Measurements from ENCODE around the gene SLC44A5. TPM values are rescaled to one million over a fixed set of nuclear protein-coding genes. Genes with fewer than 3 reads are reported as not detected.

The SLC44A5 gene
- total RNA-seq, 1 donor from 2014 or later, result 1.7 TPM

GRCh38 chr1:75589637-75590036 is 21.3 kb downstream of the SLC44A5 start:
- DNase-seq (ENCODE audit: extremely low read depth, low read depth, low spot score), result no peak

- DNase-seq (ENCODE audit: extremely low read depth, low read depth, low spot score), result no peak
Measured at GRCh38 chr1:75588779-75589475, 22.0 kb downstream of the SLC44A5 start.

- DNase-seq (ENCODE audit: extremely low read depth, low read depth, low spot score), result no peak
Measured at GRCh38 chr1:75587692-75588091, 23.2 kb downstream of the SLC44A5 start.

- DNase-seq (ENCODE audit: extremely low read depth, low read depth, low spot score), result peak; percentile 5
Measured at GRCh38 chr1:75583282-75583681, 27.6 kb downstream of the SLC44A5 start.

- peak; percentile 14 for DNase-seq (ENCODE audit: extremely low read depth, low read depth, low spot score)
Measured at GRCh38 chr1:75582725-75583261, 28.1 kb downstream of the SLC44A5 start.

GRCh38 chr1:75579046-75579445 is 31.9 kb downstream of the SLC44A5 start:
- peak; percentile 51 for DNase-seq (ENCODE audit: extremely low read depth, low read depth, low spot score)

- no peak for DNase-seq (ENCODE audit: extremely low read depth, low read depth, low spot score)
Measured at GRCh38 chr1:75575837-75576236, 35.1 kb downstream of the SLC44A5 start.

GRCh38 chr1:75567191-75567590 is 43.7 kb downstream of the SLC44A5 start:
- DNase-seq (ENCODE audit: extremely low read depth, low read depth, low spot score), result no peak

- DNase-seq (ENCODE audit: extremely low read depth, low read depth, low spot score), result no peak
Measured at GRCh38 chr1:75559800-75560199, 51.1 kb downstream of the SLC44A5 start.

GRCh38 chr1:75559136-75559535 is 51.8 kb downstream of the SLC44A5 start:
- DNase-seq (ENCODE audit: extremely low read depth, low read depth, low spot score), result no peak

- no peak for DNase-seq (ENCODE audit: extremely low read depth, low read depth, low spot score)
Measured at GRCh38 chr1:75554870-75555269, 56.0 kb downstream of the SLC44A5 start.

GRCh38 chr1:75554181-75554580 is 56.7 kb downstream of the SLC44A5 start:
- no peak for DNase-seq (ENCODE audit: extremely low read depth, low read depth, low spot score)

- DNase-seq (ENCODE audit: extremely low read depth, low read depth, low spot score), result no peak
Measured at GRCh38 chr1:75550559-75550958, 60.4 kb downstream of the SLC44A5 start.

GRCh38 chr1:75548721-75549480 is 62.0 kb downstream of the SLC44A5 start:
- no peak for DNase-seq (ENCODE audit: extremely low read depth, low read depth, low spot score)

- DNase-seq (ENCODE audit: extremely low read depth, low read depth, low spot score), result no peak
Measured at GRCh38 chr1:75543705-75544104, 67.2 kb downstream of the SLC44A5 start.

- DNase-seq (ENCODE audit: extremely low read depth, low read depth, low spot score), result no peak
Measured at GRCh38 chr1:75542818-75543570, 67.9 kb downstream of the SLC44A5 start.

- no peak for DNase-seq (ENCODE audit: extremely low read depth, low read depth, low spot score)
Measured at GRCh38 chr1:75539230-75540116, 71.4 kb downstream of the SLC44A5 start.

GRCh38 chr1:75533085-75533484 is 77.8 kb downstream of the SLC44A5 start:
- DNase-seq (ENCODE audit: extremely low read depth, low read depth, low spot score), result no peak

GRCh38 chr1:75531570-75531969 is 79.3 kb downstream of the SLC44A5 start:
- DNase-seq (ENCODE audit: extremely low read depth, low read depth, low spot score), result no peak

GRCh38 chr1:75529488-75529887 is 81.4 kb downstream of the SLC44A5 start:
- no peak for DNase-seq (ENCODE audit: extremely low read depth, low read depth, low spot score)
